ENCODE data around the gene CYP2S1.
A peak's percentile ranks its signal among the peaks of the same experiment; 100 is the strongest.
"Not testable (repeated sequence)": the region's sequence is repeated elsewhere in the genome, so short reads cannot be mapped to it uniquely, and the experiment has no call there.

Gene CYP2S1

DNA sequence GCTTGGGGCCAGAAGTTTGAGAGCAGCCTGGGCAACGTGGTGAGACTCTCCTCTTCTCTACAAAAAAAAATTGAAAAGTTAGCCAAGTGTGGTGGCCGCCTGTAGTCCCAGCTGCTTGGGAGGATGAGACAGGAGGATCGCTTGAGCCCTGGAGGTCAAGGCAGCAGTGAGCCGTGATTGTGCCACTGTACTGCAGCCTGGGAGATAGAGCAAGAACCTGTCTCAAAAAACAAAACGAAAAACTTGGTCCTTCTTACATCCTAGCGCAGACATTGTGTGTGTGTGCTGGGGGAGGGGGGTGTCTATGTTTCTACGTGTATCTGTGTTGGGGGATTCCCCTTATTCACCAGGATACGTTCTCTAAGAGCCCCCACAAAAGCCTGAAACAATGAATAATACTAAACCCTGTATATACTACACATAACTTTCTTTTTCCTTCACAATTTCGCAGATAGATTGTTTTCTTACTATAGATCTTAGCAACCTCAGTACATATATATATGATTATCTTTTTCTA lies 33.9 kb downstream of the CYP2S1 start:
- DNase-seq: no peak

GRCh38 chr19:41228486-41228885 lies 35.5 kb downstream of the CYP2S1 start:
- DNase-seq: no peak

DNA sequence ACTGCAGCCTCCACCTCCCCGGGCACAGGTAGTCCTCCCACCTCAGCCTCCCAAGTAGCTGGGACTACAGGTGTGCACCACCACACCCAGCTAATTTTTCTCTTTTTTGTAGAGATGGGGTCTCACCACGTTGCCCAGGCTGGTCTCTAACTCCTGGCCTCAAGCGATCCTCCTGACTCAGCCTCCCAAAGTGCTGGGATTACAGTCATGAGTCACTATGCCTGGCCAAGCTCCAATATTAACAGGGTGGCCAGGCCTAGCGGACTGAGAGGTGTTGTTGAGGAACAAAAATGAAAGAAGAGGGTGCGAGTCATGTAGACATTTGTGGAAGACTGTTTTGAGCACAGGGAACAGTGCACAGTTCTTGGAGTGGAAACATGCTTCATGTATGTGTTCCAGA lies 36.3 kb downstream of the CYP2S1 start:
- DNase-seq: not testable (repeated sequence)

DNA sequence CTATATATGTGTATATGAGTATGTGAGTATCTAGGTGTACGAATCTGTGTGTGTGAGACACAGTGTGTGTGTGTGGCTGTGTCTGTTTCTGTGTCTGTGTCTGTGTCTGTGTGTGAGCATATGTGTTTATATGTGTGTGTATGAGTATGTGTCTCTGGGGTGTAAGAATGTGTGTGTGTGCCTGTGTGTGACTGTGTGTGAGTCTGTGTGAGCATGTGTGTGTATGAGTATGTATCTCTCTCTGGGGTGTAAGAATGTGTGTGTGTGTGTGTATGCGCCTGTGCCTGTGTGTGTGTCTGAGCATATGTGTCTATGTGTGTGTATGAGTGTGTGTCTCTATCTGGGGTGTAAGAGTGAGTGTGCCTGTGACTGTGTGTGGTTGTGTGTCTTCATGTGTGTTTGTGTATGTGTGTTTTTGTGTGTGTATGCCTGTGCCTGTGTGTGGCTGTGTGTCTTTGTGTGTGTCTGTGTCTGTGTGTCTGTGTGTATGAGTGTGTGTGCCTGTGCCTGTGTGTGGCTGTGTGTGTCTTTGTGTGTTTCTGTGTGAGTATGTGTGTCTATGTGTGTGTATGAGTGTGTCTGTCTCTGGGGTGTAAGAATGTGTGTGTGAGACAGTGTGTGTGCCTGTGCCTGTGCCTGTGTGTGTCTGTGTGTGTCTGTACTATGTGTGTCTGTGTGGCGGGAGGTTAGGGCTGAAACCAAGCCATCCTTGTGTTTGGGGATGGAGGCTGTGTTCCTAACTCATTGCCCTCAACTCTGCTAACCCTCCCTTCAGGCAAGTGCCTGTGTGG lies 37.2 kb downstream of the CYP2S1 start:
- DNase-seq: no peak

GRCh38 chr19:41232686-41233085 lies 39.7 kb downstream of the CYP2S1 start:
- no peak for DNase-seq

- peak; percentile 41 to 57 for DNase-seq
These were observed 40.8 kb downstream of the CYP2S1 start for GRCh38 chr19:41233748-41234240.

- DNase-seq: no peak
These were observed 41.6 kb downstream of the CYP2S1 start for GRCh38 chr19:41234512-41235168.

DNA sequence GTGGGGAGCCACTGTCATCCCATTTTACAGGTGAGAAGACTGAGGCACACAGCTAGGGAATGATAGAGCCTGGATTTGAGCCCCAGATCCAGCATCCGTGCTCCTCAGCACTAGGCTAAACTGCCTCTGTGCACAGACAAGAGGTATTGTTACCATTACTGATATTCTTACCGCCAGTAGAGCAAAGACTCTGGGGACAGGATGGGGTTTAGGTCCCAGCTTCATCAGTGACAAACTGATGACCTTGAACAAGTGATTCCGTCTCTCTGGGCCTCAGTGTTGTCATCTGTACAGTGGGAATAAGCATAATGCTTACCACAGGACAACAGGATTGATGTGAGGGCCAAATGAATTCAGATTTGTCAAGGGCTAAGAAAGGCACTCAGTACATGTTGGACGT lies 42.5 kb downstream of the CYP2S1 start:
- no peak for DNase-seq

GRCh38 chr19:41238244-41238643 lies 45.2 kb downstream of the CYP2S1 start:
- no peak for DNase-seq

- DNase-seq: no peak
These were observed 46.3 kb downstream of the CYP2S1 start for GRCh38 chr19:41239363-41239762.

DNA sequence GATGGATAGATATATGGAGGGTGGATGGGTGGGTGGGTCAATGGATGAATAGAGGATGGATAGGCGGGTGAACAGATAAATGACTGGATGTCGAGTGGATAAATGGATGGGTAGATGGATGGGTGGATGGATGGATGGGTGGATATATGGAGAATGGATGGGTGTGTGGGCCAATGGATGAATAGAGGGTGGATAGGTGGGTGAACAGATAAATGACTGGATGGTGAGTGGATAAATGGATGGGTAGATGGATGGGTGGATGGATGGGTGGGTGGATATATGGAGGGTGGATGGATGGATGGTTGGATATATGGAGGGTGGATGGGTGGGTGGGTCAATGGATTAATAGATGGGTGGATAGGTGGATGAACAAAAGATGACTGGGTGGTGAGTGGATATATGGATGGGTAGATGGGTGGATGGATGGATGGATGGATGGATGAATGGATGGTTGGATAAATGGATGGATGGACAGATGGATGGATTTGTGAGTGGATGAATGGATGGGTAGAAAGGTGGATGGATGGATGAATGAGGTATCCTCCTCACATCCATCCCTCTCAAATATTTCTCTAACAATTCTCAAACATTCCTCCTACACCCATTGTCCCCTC lies 47.0 kb downstream of the CYP2S1 start:
- DNase-seq: no peak

DNA sequence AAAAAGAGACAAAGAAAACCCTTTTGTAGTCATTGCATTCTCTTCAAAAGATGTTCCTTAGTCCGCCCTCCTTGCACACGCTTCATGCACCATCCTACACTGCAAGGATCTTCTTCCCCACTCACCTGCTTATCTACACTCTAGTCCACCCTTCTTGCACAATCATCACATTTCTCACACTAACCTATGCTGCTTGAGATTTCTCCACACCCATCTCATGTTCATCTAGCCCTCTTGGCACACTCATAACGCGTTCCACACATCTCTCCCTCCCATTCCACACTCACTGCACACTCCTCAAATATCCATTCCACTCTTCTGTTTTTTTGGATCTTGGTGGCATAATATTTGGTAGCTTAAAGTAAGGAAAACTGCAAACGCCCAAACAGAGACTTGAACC lies 48.8 kb downstream of the CYP2S1 start:
- DNase-seq: no peak

DNA sequence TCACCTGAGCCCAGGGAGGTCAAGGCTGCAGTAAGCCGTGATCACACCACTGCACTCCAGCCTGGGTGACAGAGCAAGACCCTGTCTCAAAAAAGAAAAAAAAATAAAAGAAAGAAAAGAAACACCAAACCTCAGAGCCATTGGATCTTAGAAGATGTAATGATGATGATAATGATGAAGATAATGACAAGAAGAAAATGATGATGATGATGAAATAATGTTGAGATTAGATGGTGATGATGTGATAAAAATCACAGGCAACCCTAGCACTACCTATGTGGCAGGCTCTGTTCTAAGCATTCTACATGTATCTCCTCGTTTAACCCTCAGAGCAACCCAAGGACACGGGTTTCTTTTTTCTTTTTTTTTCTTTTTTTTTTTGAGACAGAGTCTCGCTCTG lies 51.1 kb downstream of the CYP2S1 start:
- DNase-seq: no peak

DNA sequence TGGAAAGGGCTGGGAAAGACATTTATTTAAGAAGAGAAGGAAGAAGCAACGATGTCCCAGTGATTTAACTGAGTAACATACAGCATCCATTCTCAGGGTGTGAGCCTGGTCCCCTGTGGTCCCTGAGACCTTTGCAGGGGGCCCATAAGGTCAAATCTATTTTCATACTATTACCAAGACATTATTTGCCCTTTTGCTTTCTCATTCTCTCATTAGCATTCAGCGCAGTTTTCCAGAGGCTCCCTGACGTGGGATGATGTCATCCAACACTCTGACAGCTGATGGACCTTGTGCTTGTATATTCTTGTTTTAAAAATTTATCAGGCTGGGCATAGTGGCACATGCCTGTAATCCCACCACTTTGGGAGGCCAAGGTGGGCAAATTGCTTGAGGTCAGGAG lies 52.8 kb downstream of the CYP2S1 start:
- no peak for DNase-seq

DNA sequence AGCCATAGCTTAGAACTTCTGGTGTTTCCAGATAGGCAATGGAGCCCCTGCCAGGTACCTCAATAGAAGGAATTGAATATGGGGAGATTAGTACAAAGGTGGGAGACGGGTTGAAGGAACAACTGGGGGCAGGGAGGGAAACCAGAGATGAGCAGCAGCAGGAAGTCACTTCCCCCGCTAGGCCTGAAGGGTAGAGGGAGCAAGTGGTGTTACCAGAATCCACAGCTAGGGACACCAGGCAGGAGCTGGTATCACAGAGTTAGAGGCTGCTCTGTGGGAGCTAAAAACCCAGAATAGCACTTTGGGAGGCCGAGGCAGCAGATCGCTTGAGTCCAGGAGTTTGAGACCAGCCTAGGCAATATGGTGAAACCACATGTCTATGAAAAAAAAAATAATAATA lies 55.9 kb downstream of the CYP2S1 start:
- no peak for DNase-seq

DNA sequence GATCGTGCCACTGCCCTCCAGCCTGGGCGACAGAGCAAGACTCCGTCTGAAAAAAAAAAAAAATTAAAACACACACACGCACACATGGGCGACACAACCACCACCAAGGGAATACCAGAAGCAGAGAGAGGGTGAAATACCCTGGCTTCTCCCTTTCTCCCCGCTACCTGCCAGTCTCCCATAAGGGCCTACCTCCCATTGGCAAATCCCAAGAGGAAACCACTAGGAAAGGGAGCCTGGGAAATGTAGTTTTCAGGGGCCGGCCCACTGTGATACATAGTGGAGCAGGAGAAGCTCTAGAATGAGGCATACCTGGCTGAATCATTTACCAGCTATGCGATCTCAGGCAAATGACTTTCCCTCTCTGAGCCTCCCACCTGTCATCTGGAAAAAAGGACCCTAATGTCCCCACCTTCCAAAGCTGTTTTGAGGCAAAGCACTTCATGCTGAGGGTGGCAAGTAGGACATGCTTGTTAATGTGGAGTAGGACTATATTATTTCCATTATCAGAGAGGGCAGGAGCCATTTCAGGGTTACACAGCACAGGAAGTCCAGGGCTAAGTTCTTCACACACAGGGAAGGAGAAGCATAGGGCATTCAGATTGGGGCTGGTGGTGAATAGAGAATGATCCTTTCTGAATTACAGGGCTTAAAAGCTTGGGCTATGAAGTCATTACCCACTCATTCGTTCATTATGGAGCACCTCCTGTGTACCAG lies 56.8 kb downstream of the CYP2S1 start:
- no peak for DNase-seq

- DNase-seq: no peak
These were observed 60.6 kb downstream of the CYP2S1 start for GRCh38 chr19:41253660-41254059.

DNA sequence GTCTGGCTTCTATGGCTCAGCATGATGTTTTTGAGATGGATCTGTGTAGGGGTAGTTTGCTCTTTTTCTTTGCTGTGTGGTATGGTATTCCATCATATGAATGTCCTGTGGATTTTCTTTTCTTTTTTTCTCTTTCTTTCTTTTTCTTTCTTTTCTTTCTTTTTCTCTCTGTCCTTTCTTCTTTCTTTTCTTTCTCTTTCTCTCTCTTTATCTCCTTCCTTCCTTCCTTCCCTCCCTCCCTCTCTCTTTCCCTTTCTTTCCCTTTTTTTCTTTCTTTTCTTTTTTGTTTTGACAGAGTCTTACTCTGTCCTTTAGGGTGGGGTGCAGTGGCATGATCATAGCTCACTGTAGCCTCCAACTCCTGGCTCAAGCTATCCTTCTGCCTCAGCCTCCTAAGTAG lies 62.2 kb downstream of the CYP2S1 start:
- DNase-seq: no peak
